ENCODE data around the gene KRT86.

Gene KRT86

GRCh38 chr12:52274521-52275120 lies at the start of gene KRT86:
TSS of gene KRT86 (plus strand) at chr12:52274645. CDS start at chr12:52301917, 27,272 bp downstream.
- no peak within 1 kb of the TSS for H3K27ac Mint-ChIP-seq (ENCODE audit: low read depth)

GRCh38 chr12:52225752-52226151 lies 48.7 kb upstream of the KRT86 start:
- peaks cover 2% of the 10 kb centered on the region for H3K36me3 Mint-ChIP-seq (ENCODE audit: insufficient read depth)
- no peak overlapping the region for H3K27ac Mint-ChIP-seq (ENCODE audit: low read depth)
- H3K4me1 Mint-ChIP-seq: no peaks in the 10 kb centered on the region
- no peak overlapping the region for H3K4me3 Mint-ChIP-seq
- DNase-seq (ENCODE audit: low spot score in 2 of 2) (no peak), ATAC-seq (replicated peaks; ENCODE audit: extremely low read depth, poor library complexity, severe bottlenecking) (no peak)
- H3K9me3 Mint-ChIP-seq: no peaks in the 10 kb centered on the region
- H3K27me3 Mint-ChIP-seq: peaks cover 87% of the 10 kb centered on the region

More at GRCh38 chr12:52274521-52275120, at the start of gene KRT86:
- H3K27me3 Mint-ChIP-seq: peaks cover 76% of the 10 kb centered on the region
- peaks cover 6% of the 10 kb centered on the region for H3K4me1 Mint-ChIP-seq
- ATAC-seq (replicated peaks; ENCODE audit: extremely low read depth, poor library complexity, severe bottlenecking) (no peak), DNase-seq (ENCODE audit: low spot score in 2 of 2) (no peak)
- peaks cover 2% of the 10 kb centered on the region for H3K36me3 Mint-ChIP-seq (ENCODE audit: insufficient read depth)
- H3K9me3 Mint-ChIP-seq: no peaks in the 10 kb centered on the region
- no peak within 1 kb of the TSS for H3K4me3 Mint-ChIP-seq

GRCh38 chr12:52226446-52226845 lies 48.0 kb upstream of the KRT86 start:
- no peak for DNase-seq (ENCODE audit: low spot score in 2 of 2)
- Mint-ChIP-seq H3K27me3 (peaks cover 87% of the 10 kb centered on the region), H3K36me3 (ENCODE audit: insufficient read depth) (peaks cover 2% of the 10 kb centered on the region), H3K27ac (ENCODE audit: low read depth) (no peak overlapping the region), H3K4me1 (no peaks in the 10 kb centered on the region), H3K9me3 (no peaks in the 10 kb centered on the region), H3K4me3 (no peak overlapping the region)
- ATAC-seq (replicated peaks; ENCODE audit: extremely low read depth, poor library complexity, severe bottlenecking): no peak

GRCh38 chr12:52227606-52228166 lies 46.8 kb upstream of the KRT86 start:
- no peak for ATAC-seq (replicated peaks; ENCODE audit: extremely low read depth, poor library complexity, severe bottlenecking)
- H3K9me3 Mint-ChIP-seq: no peaks in the 10 kb centered on the region
- no peak for DNase-seq (ENCODE audit: low spot score in 2 of 2)
- H3K27ac Mint-ChIP-seq (ENCODE audit: low read depth): no peak overlapping the region
- no peaks in the 10 kb centered on the region for H3K4me1 Mint-ChIP-seq
- peaks cover 87% of the 10 kb centered on the region for H3K27me3 Mint-ChIP-seq
- H3K36me3 Mint-ChIP-seq (ENCODE audit: insufficient read depth): peaks cover 2% of the 10 kb centered on the region
- no peak overlapping the region for H3K4me3 Mint-ChIP-seq

- Mint-ChIP-seq H3K36me3 (ENCODE audit: insufficient read depth) (peaks cover 2% of the 10 kb centered on the region), H3K9me3 (no peaks in the 10 kb centered on the region), H3K4me3 (no peak overlapping the region), H3K27ac (ENCODE audit: low read depth) (no peak overlapping the region), H3K4me1 (no peaks in the 10 kb centered on the region), H3K27me3 (peaks cover 86% of the 10 kb centered on the region)
- ATAC-seq (replicated peaks; ENCODE audit: extremely low read depth, poor library complexity, severe bottlenecking) (no peak), DNase-seq (ENCODE audit: low spot score in 2 of 2) (no peak)
These were observed 46.1 kb upstream of the KRT86 start for GRCh38 chr12:52228366-52228765.

- Mint-ChIP-seq H3K4me3 (no peak overlapping the region), H3K27ac (ENCODE audit: low read depth) (no peak overlapping the region), H3K36me3 (ENCODE audit: insufficient read depth) (peaks cover 2% of the 10 kb centered on the region), H3K9me3 (no peaks in the 10 kb centered on the region), H3K4me1 (no peaks in the 10 kb centered on the region), H3K27me3 (peaks cover 86% of the 10 kb centered on the region)
- DNase-seq (ENCODE audit: low spot score in 2 of 2) (no peak), ATAC-seq (replicated peaks; ENCODE audit: extremely low read depth, poor library complexity, severe bottlenecking) (no peak)
These were observed 45.5 kb upstream of the KRT86 start for GRCh38 chr12:52228931-52229330.

- ATAC-seq (replicated peaks; ENCODE audit: extremely low read depth, poor library complexity, severe bottlenecking) (no peak), DNase-seq (ENCODE audit: low spot score in 2 of 2) (no peak)
- Mint-ChIP-seq H3K27me3 (peaks cover 86% of the 10 kb centered on the region), H3K27ac (ENCODE audit: low read depth) (no peak overlapping the region), H3K36me3 (ENCODE audit: insufficient read depth) (peaks cover 2% of the 10 kb centered on the region), H3K4me3 (no peak overlapping the region), H3K4me1 (no peaks in the 10 kb centered on the region), H3K9me3 (no peaks in the 10 kb centered on the region)
These were observed 44.6 kb upstream of the KRT86 start for GRCh38 chr12:52229836-52230343.

GRCh38 chr12:52230364-52231281 lies 43.8 kb upstream of the KRT86 start:
- no peak for DNase-seq (ENCODE audit: low spot score in 2 of 2)
- no peak overlapping the region for H3K4me3 Mint-ChIP-seq

GRCh38 chr12:52231305-52232202 lies 42.9 kb upstream of the KRT86 start:
- H3K4me3 Mint-ChIP-seq: no peak overlapping the region
- H3K4me1 Mint-ChIP-seq: no peaks in the 10 kb centered on the region
- peaks cover 89% of the 10 kb centered on the region for H3K27me3 Mint-ChIP-seq
- no peak for DNase-seq (ENCODE audit: low spot score in 2 of 2)
- ATAC-seq (replicated peaks; ENCODE audit: extremely low read depth, poor library complexity, severe bottlenecking): no peak
- H3K9me3 Mint-ChIP-seq: no peaks in the 10 kb centered on the region
- H3K27ac Mint-ChIP-seq (ENCODE audit: low read depth): no peak overlapping the region
- peaks cover 2% of the 10 kb centered on the region for H3K36me3 Mint-ChIP-seq (ENCODE audit: insufficient read depth)

More at GRCh38 chr12:52230364-52231281, 43.8 kb upstream of the KRT86 start:
- Mint-ChIP-seq H3K4me1 (no peaks in the 10 kb centered on the region), H3K27ac (ENCODE audit: low read depth) (no peak overlapping the region), H3K9me3 (no peaks in the 10 kb centered on the region), H3K27me3 (peaks cover 92% of the 10 kb centered on the region), H3K36me3 (ENCODE audit: insufficient read depth) (peaks cover 2% of the 10 kb centered on the region)
- ATAC-seq (replicated peaks; ENCODE audit: extremely low read depth, poor library complexity, severe bottlenecking): no peak

- DNase-seq (ENCODE audit: low spot score in 2 of 2): no peak
- H3K27ac Mint-ChIP-seq (ENCODE audit: low read depth): no peak overlapping the region
These were observed 42.2 kb upstream of the KRT86 start for GRCh38 chr12:52232203-52232673.

GRCh38 chr12:52232674-52233461 lies 41.6 kb upstream of the KRT86 start, which contains the start of gene KRT7:
TSS of gene KRT7 (plus strand) at chr12:52233243. CDS start at chr12:52233297, 54 bp downstream.
- H3K27ac Mint-ChIP-seq (ENCODE audit: low read depth): no peak within 1 kb of the TSS
- no peak for ATAC-seq (replicated peaks; ENCODE audit: extremely low read depth, poor library complexity, severe bottlenecking)
- DNase-seq (ENCODE audit: low spot score in 2 of 2): no peak
- H3K36me3 Mint-ChIP-seq (ENCODE audit: insufficient read depth): peaks cover 3% of the 10 kb centered on the region
- no peak within 1 kb of the TSS for H3K4me3 Mint-ChIP-seq
- H3K9me3 Mint-ChIP-seq: no peaks in the 10 kb centered on the region
- peaks cover 78% of the 10 kb centered on the region for H3K27me3 Mint-ChIP-seq
- H3K4me1 Mint-ChIP-seq: no peaks in the 10 kb centered on the region

More at GRCh38 chr12:52232203-52232673, 42.2 kb upstream of the KRT86 start:
- Mint-ChIP-seq H3K36me3 (ENCODE audit: insufficient read depth) (peaks cover 2% of the 10 kb centered on the region), H3K9me3 (no peaks in the 10 kb centered on the region), H3K4me3 (no peak overlapping the region), H3K4me1 (no peaks in the 10 kb centered on the region), H3K27me3 (peaks cover 82% of the 10 kb centered on the region)
- ATAC-seq (replicated peaks; ENCODE audit: extremely low read depth, poor library complexity, severe bottlenecking): no peak
